ENCODE measurements around the gene PPOX. TPM values are rescaled to one million over a fixed set of nuclear protein-coding genes. Genes with fewer than 3 reads are reported as not detected.

Gene PPOX
- total RNA-seq, 1 experiment from 2014 or later: 23.1 TPM

DNA sequence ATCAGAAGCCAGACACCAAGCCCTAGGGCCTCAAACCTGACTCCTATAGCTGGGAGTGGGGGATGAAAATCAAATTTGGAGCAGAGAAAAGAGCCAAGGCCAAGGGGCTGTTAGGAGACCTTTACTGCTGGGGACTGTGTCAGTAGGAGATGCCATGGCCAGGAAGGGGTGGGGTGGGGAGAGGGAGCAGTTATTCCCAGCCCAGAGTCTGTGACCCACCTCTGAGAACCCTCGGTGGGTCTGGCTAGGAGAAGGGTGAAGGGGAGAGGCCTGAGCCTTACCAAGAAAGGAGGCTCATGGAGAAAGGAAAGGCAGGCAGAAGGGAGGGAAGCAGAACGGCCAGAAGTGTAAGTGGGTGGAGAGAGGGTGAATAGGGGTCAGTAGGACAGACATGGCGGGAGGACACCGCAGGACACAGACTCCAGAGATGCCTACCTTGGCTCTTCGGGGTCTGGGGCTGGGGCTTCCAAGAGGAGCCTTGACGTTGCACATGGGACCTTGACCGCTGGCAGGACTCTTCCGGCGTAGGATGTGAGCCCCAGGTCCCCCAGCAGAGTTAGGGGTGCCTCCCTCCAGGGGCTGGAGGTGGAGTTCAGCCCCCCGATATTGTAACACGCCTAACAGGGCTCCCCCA lies 31.5 kb downstream of the PPOX start:
- intact Hi-C loops (cut with micrococcal nuclease; ENCODE audit: unreplicated experiment): no loop called here
- peak overlapping the region; percentile 54 for H3K4me2 ChIP-seq
- no peaks in the 10 kb centered on the region for H4K20me1 ChIP-seq (ENCODE audit: insufficient read depth)
- no TSS peak for BruUV-seq (replicated peaks)
- no peak overlapping the region for H2AFZ ChIP-seq
- no peaks in the 10 kb centered on the region for H3K9me2 ChIP-seq (ENCODE audit: insufficient read depth)
- peaks cover 10% of the 10 kb centered on the region; the same call in 1 of the 2 replicates for H3F3A ChIP-seq (ENCODE audit: insufficient read depth, low read depth)
- no peak for DNase-seq
- H3K9me3 ChIP-seq (ENCODE audit: insufficient read depth, low read depth): no peaks in the 10 kb centered on the region
- H3K79me2 ChIP-seq (ENCODE audit: low read depth): peaks cover 3% of the 10 kb centered on the region; the same call in 1 of the 2 replicates
- H3K27ac ChIP-seq: no peak overlapping the region
- H3K4me3 ChIP-seq: no peak overlapping the region
- TF ChIP-seq EZH2 (IDR thresholded peaks at IDR 0.05; ENCODE audit: low read depth) (no peak), CTCF (conservative IDR thresholded peaks at IDR 0.05) (no peak)
- CTCF ChIA-PET: interaction anchor here (0.7 to 1.1 kb wide), 2 partner anchors 28 to 192 kb away, joined by 3 read pairs; partner anchors contain the start of gene TOMM40L
- H3K4me1 ChIP-seq (replicated peaks; ENCODE audit: insufficient read depth): peaks cover 13% of the 10 kb centered on the region
- H3K27me3 ChIP-seq (ENCODE audit: insufficient read depth, low read depth): no peaks in the 10 kb centered on the region
- no peaks in the 10 kb centered on the region for H3K36me3 ChIP-seq (ENCODE audit: low read depth)
- POLR2A ChIA-PET (ENCODE audit: unreplicated experiment): no interaction called here

- Histone ChIP-seq H3F3A (ENCODE audit: insufficient read depth, low read depth) (peaks cover 13% of the 10 kb centered on the region; the same call in 1 of the 2 replicates), H3K9me3 (ENCODE audit: insufficient read depth, low read depth) (no peaks in the 10 kb centered on the region), H3K36me3 (ENCODE audit: low read depth) (no peaks in the 10 kb centered on the region), H4K20me1 (ENCODE audit: insufficient read depth) (no peaks in the 10 kb centered on the region), H3K27ac (no peak overlapping the region), H3K27me3 (ENCODE audit: insufficient read depth, low read depth) (no peaks in the 10 kb centered on the region), H2AFZ (no peak overlapping the region), H3K4me1 (replicated peaks; ENCODE audit: insufficient read depth) (peaks cover 19% of the 10 kb centered on the region), H3K9me2 (ENCODE audit: insufficient read depth) (no peaks in the 10 kb centered on the region), H3K4me3 (no peak overlapping the region), H3K4me2 (peak overlapping the region; percentile 54), H3K79me2 (ENCODE audit: low read depth) (peaks cover 9% of the 10 kb centered on the region)
- intact Hi-C loops (cut with micrococcal nuclease; ENCODE audit: unreplicated experiment): no loop called here
- TF ChIP-seq EZH2 (IDR thresholded peaks at IDR 0.05; ENCODE audit: low read depth): no peak
- no peak for TF ChIP-seq CTCF (conservative IDR thresholded peaks at IDR 0.05)
- POLR2A ChIA-PET (ENCODE audit: unreplicated experiment): no interaction called here
- CTCF ChIA-PET: interaction anchor here (0.7 to 1.1 kb wide), 2 partner anchors 27 to 191 kb away, joined by 3 read pairs; partner anchors contain the start of gene TOMM40L
- DNase-seq: peak; percentile 56 to 76
- BruUV-seq (replicated peaks): no TSS peak
Observed at GRCh38 chr1:161198194-161198896, 32.1 kb downstream of the PPOX start.

- POLR2A ChIA-PET (ENCODE audit: unreplicated experiment): no interaction called here
- H3K36me3 ChIP-seq (ENCODE audit: low read depth): peaks cover 2% of the 10 kb centered on the region; the same call in 1 of the 2 replicates
- peaks cover 13% of the 10 kb centered on the region; the same call in 1 of the 2 replicates for H3F3A ChIP-seq (ENCODE audit: insufficient read depth, low read depth)
- H3K9me3 ChIP-seq (ENCODE audit: insufficient read depth, low read depth): no peaks in the 10 kb centered on the region
- H3K27ac ChIP-seq: no peak within 1 kb of the TSS
- H4K20me1 ChIP-seq (ENCODE audit: insufficient read depth): no peaks in the 10 kb centered on the region
- no TSS peak for BruUV-seq (replicated peaks)
- CTCF ChIA-PET: interaction anchor here (1.1 kb wide), 1 partner anchor 27 kb away, joined by 3 read pairs; the partner anchor contains the start of gene TOMM40L
- no peaks in the 10 kb centered on the region for H3K9me2 ChIP-seq (ENCODE audit: insufficient read depth)
- peaks cover 16% of the 10 kb centered on the region for H3K79me2 ChIP-seq (ENCODE audit: low read depth)
- no peaks in the 10 kb centered on the region for H3K27me3 ChIP-seq (ENCODE audit: insufficient read depth, low read depth)
- no peak within 1 kb of the TSS for H3K4me3 ChIP-seq
- peak within 1 kb of the TSS; percentile 54 for H3K4me2 ChIP-seq
- H3K4me1 ChIP-seq (replicated peaks; ENCODE audit: insufficient read depth): peaks cover 19% of the 10 kb centered on the region
- H2AFZ ChIP-seq: no peak within 1 kb of the TSS
- TF ChIP-seq CTCF (conservative IDR thresholded peaks at IDR 0.05) (no peak), EZH2 (IDR thresholded peaks at IDR 0.05; ENCODE audit: low read depth) (no peak)
- DNase-seq: no peak
- intact Hi-C loops (cut with micrococcal nuclease; ENCODE audit: unreplicated experiment): no loop called here
Observed at GRCh38 chr1:161198897-161199431, 32.7 kb downstream of the PPOX start, which contains the start of gene ADAMTS4. Gene ADAMTS4 (minus strand): TSS chr1:161199054. CDS start chr1:161198627, 427 bp downstream.
